GM18508 (cell line): ENCODE measurements around the gene SLC24A3.
"Not testable (repeated sequence)": the region's sequence is repeated elsewhere in the genome, so short reads cannot be mapped to it uniquely, and the experiment has no call there.

Source experiments
- ATAC-seq: cut with Tn5 transposase; IDR thresholded peaks from one replicate; pipeline ENCODE4 v1.9.1; 2021; ENCODE audit warnings: moderate number of reproducible peaks; ENCODE audit not compliant: insufficient read depth, unreplicated experiment

Gene SLC24A3

GRCh38 chr20:19603376-19603750, 390.9 kb downstream of the SLC24A3 start:
- ATAC-seq, result no peak

- ATAC-seq, result no peak
Measured at GRCh38 chr20:19605786-19606485, 393.5 kb downstream of the SLC24A3 start.

DNA sequence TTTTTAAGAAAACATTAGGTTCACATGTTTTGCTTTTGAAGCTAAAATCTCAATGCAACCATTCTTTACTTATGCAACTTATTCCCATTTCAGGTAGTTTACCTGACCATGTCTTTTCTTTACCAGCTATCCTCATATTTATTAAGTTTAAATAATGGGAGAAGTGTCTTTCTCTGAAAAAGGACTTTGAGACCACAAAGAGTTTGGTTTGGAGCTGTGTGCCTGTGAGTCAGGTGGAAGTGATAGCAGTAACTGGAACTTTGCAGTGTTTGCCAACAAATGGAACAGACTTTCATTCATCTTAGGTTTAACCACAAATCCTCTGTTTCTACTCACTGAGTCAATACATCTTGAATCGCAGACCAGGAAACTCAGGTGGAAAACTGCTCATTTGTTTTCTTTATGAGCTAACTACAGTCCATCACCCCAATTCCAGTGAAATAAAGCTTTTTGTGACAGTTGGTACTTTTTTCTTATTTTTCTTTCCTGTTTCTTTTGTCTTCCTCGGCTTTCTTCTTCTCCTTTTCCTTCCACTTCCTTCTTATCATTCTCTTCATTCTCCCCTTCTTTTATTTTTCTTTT, 397.3 kb downstream of the SLC24A3 start:
- no peak for ATAC-seq

GRCh38 chr20:19615629-19616028, 403.2 kb downstream of the SLC24A3 start:
- ATAC-seq, result no peak

DNA sequence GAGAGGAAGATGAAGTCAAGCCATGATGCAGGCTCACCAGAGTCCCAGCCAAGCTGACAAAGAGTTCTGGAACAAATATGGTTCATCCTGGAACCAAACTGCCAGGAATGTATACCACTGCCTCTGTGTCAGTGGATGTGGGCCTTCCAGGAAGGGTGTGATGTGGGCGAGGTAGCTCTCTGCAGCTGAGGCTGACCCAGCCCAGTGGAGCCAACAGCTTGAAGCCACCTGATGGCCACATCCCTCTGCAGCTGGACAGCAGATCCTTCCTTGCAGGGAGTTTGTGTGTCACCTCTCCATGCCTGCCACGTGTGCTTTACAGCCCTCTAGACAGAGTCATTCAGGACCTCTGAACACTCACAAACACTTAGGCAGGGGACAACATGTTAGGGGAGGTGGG, 403.6 kb downstream of the SLC24A3 start:
- no peak for ATAC-seq

- ATAC-seq, result no peak
Measured at GRCh38 chr20:19616620-19617019, 404.2 kb downstream of the SLC24A3 start.

GRCh38 chr20:19617256-19617655, 404.8 kb downstream of the SLC24A3 start:
- ATAC-seq, result no peak

DNA sequence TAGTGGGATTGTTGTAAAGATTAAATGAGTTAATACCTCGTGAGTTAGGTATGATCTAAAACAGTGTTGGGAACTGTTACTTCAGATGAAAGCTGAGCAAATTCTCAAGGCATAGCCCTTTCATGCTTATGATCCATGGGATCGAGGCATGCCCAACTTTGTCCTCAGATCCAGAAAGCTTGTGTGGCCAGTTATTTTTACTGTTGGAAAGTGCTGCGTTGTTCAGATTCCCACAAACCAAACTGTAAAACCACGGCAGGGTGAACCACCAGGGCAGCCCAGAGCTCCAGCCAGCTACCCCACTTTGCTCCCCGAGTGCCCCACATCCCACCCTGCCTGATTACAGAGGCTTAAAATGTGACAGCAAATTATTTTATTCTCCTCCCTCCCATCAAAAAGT, 406.3 kb downstream of the SLC24A3 start:
- ATAC-seq, result no peak

- no peak for ATAC-seq
Measured at GRCh38 chr20:19619904-19620430, 407.5 kb downstream of the SLC24A3 start.

DNA sequence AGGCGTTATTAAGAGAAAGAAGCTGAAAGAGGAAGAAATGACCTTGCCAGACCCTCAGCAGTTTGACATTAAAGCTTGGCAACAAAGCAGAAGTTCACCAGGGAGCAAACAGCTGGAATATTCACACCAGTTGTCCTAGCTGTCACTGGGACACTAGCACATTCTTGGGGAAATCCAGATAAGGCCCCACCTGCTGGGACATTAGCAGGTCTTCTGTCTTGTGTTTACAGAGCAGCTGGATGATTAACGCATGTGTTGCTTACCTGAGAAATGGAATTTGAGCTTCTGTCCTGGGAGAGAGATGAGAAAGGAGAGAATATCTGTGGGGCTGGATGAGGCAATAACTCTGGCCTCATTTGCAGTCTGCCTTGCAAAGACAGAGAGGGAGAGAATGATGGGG, 408.0 kb downstream of the SLC24A3 start:
- no peak for ATAC-seq

DNA sequence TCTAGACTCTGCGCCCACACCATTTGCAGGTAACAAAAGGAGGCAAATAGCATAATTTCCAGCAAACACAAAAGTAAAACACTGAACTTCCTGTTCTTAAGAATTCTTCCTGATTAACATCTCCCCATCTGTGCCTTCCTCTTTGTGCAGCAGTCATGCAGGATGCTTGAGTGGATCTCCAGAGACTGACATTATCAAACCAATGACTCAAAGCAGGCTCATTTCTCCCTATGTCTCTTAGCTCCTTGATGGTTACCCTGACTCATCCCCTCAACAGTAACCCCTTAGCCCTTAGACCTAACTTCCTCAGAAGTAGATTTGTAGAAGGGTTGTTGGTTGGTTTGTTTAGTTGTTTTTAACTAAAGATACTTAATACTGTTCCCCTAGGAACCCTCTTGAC, 408.6 kb downstream of the SLC24A3 start:
- no peak for ATAC-seq

GRCh38 chr20:19624221-19624965, 412.0 kb downstream of the SLC24A3 start:
- no peak for ATAC-seq

DNA sequence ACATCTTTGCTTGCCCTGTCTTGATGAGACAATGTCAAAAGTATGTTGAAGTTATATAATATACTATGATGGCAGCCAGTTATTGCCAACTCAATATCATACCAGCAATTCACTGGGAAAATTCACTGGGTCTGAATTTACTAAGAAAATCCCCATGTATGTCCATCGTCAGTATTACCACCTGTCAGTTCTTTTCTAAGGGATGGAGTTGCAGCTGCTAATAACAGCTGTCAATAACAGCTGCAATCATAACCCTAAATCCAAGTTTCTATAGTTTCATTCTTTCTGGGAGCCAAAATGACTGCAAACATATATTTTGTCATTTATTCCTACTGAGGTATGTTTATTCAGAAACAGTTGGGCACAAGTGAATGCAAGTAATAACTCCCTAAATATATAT, 413.0 kb downstream of the SLC24A3 start:
- ATAC-seq, result no peak

DNA sequence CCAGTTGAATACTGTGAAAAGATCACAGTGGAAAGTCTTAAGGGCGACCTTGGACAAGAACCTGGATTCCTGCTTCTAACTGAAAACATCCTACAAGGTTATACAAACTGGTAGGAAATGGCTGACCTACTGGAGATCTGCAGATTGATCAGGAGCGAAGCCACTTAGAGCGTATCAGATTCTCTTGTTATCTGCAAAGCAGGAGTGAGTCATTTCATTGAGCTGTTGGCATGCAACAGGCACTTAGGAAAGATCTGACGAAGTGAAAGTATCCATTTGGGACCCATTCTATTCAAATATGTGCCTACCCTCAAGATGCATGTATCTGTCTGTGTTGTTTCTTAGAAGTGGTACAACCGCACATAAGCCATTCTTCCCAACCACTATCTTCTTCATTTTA, 414.5 kb downstream of the SLC24A3 start:
- no peak for ATAC-seq

DNA sequence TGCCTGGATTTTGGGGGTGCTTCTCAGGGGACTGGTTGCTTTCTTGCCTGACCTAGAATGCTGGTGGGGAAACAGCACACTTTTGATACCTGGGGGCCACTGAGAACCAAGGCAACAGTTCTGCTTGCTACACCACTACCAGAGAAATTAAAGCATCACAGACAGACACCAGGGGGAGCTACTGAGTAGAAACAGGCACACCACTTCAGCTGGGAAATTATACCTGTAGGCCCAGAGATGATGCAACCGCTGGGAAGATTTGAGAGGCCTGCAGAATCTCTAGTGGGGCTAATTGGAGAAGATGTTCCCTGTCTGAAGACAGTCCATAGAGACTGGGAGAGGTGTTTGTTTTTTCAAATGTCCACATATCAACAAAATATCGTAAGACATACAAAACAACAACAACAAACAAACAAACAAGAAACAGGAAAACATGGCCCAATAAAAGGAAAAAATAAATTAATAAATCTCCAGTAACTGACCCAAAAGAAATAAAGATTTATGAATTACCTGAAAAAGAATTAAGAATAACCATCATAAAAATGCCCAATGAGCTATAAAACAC, 416.2 kb downstream of the SLC24A3 start:
- ATAC-seq, result no peak

DNA sequence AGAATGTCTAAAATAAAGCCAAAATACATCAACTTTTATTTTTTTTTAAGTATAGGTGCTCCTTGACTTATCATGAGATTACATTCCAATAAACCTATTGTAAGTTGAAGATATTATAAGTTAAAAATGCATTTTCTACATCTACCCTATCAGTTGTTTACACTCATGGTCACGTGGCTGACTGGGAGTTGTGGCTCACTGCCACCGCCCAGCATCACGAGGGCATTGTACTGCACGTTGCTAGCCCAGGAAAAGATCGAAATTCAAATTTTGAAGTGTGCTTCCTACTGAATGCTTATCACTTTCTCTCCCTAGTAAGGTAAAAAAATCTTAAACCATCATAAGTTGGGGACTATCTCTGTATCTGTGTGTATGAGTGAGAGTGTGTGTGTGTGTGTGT, 419.0 kb downstream of the SLC24A3 start:
- ATAC-seq, result no peak

- ATAC-seq, result no peak
Measured at GRCh38 chr20:19633985-19634384, 421.5 kb downstream of the SLC24A3 start.

DNA sequence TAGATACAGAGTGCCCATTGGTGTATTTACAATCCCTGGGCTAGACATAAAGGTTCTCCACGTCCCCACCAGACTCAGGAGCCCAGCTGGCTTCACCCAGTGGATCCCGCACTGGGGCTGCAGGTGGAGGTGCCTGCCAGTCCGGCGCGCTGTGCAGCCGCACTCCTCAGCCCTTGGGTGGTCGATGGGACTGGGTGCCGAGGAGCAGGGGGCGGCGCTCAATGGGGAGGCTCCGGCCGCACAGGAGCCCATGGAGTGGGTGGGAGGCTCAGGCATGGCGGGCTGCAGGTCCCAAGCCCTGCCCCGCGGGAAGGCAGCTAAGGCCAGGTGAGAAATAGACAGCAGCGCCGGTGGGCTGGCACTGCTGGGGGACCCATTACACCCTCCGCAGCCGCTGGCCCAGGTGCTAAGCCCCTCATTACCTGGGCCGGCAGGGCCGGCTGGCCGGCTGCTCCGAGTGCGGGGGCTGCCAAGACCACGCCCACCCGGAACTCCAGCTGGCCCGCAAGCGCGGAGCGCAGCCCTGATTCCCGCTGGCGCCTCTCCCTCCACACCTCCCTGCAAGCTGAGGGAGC, 427.1 kb downstream of the SLC24A3 start:
- not testable (repeated sequence) for ATAC-seq

DNA sequence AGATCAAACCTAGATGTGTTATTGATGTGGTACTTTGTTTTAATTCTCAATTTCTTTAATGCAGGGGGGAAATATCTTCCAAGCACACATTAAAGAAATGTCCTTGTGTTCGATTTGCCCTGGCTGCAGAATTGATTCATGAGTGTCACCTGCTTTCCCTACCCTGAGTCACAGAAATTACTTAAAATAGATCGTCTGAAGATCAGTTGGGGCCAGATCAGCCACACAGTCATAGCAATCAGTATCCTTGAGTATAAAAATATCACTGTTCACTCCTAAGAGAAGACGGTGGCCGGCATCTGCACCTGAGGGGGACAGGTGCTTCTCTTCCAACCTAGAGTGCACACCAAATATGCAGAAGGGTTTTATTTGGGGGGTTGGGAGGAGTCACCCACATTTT, 430.4 kb downstream of the SLC24A3 start:
- ATAC-seq, result no peak

DNA sequence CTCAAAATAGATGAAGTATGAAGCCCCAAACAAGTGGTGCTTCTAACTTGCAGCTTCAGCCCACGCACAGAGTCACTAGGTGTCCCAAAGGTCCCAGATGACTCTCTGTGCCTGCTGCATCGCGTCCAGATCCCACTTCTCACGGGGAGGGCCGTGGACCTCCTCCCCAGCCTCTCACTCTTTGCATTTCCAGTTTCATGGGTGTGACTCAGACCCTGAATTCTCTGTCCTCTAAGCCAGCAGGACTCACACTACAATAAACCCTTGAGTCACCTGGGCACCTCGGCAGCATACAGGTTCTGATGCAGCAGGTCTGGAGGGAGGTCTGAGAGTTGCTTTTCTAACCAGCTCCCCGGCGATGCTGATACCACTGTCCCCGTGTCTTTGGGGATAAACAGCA, 431.6 kb downstream of the SLC24A3 start:
- ATAC-seq, result no peak

DNA sequence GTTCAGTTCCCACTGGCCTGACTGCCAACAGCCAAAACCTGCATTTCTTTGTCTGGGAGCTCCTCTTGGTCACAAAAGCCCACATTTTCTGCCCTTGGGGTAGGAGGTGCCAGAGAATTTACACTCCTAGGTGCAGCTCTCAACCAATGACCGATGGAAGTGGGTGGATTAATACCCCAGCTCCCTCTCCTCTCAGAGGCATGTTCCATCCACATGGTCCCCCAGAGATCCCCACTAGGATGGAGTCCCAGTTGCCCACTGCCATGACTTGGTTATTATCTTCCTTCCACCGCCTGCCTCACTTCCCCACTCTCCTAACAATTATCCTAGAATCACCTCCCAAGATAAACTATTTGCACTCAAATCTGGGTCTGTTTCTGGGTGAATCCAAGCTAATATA, 434.5 kb downstream of the SLC24A3 start:
- ATAC-seq, result no peak
